Lower leg skin (tissue), 4 donors: Measurements from ENCODE around the gene RASL10B. TPM values are rescaled to one million over a fixed set of nuclear protein-coding genes. Genes with fewer than 3 reads are reported as not detected.
"Not testable (repeated sequence)": the region's sequence is repeated elsewhere in the genome, so short reads cannot be mapped to it uniquely, and the experiment has no call there.

Experiments
- DNase-seq, 2 donors: peaks; one replicate each; pipeline ENCODE4 v3.0.0-alpha.2; 2019; ENCODE audit warnings: low spot score in 2 of 2
- H3K4me3 ChIP-seq: fragments of 200-600 bp; sonication (generic); 2 replicates; pipeline ENCODE4 v1.5.1; 2017; ENCODE audit warnings: mild to moderate bottlenecking, low read depth; ENCODE audit not compliant: poor library complexity, severe bottlenecking
- CTCF ChIP-seq, 3 donors: fragments of 450-650 bp; IDR thresholded peaks; one replicate each; pipeline ENCODE4 v1.5.1; 2016; ENCODE audit warnings: antibody characterized with exemption in 3 of 3, mild to moderate bottlenecking in 3 of 3, moderate library complexity in 2 of 3
- POLR2A ChIP-seq, 2 donors: fragments of 450-650 bp; IDR thresholded peaks; one replicate each; pipeline ENCODE4 v1.6.1; 2016 to 2017; ENCODE audit warnings: antibody characterized with exemption in 2 of 2, mild to moderate bottlenecking in 1 of 2, moderate library complexity in 1 of 2
- WGBS, 2 donors: methylation state at CpG; one replicate each; pipeline ENCODE4 v1.1.5; 2018; 5-methylcytosine and 5-hydroxymethylcytosine counted together
- intact Hi-C: fragments of 100-400 bp; cut with DNase I; formaldehyde crosslinking; loops from one replicate; pipeline ENCODE4 v1.15.0; 2023; ENCODE audit warnings: low total_unique reads
- total RNA-seq, 4 donors: library from RNA; depleted of rRNA; stranded (reverse); fragments of >200 nt; gene quantifications; one replicate each; pipeline ENCODE4 v1.1.0, GENCODE V29; 2016

The RASL10B gene
- total RNA-seq, 4 donors from 2014 or later = 0.66 to 2.4 (median 1.5) TPM

DNA sequence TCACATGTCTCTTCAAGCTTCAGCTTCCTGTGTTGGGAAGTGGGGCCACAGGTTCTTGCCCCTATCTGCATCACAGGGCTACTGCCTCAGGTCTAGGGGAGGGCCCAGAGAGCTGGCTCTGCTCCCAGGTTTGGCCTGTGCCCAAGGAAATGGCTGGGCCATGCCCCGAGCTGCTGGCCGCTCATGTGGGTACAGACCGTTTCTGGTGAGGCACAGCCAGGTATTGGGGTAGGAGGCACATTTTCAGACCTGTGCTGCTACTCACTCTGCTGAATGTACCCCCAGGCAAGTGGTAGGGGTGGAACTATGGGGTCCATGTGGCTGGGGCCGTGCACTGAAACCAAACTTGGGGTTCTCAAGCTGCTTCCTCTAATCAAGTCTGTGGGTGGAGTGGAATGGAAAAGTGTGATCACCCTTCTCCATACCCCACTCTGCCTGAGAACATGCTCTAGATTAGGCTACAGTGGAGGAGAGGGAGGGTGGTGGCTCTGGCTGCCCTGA, 17.0 kb downstream of the RASL10B start:
- no peak for TF ChIP-seq CTCF (IDR thresholded peaks at IDR 0.05)
- no peak for TF ChIP-seq POLR2A (IDR thresholded peaks at IDR 0.05)
- no peak overlapping the region for H3K4me3 ChIP-seq
- intact Hi-C loops = loop anchor here (5.0 kb wide), 1 partner anchor 136 kb away; no protein-coding TSS in a partner anchor
- no peak for DNase-seq
- WGBS, 2 donors = 5 to 16% methylated on average over 3 to 4 of the region's 4 CpGs

DNA sequence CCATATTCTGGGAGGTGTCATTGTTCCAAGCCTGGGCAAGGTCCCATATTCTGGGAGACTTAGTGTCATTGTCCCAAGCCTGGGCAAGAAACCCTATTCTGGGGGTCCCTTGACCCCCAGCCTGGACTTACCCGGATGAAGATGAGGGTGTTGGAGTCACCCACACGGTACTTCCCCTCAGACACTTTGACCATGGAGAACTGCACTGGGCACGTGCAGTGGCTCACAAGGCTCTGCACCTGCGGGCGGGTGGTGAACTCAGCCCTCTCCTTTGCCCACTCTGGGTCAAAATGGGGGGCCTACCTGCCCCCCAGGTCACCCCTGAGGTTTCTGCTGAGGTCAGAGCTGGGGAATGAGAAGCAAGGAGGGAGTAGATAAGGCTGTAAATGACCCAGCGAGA, 17.5 kb downstream of the RASL10B start:
- WGBS, 2 donors = 71 to 86% methylated on average over 5 to 6 of the region's 6 CpGs
- no peak overlapping the region for H3K4me3 ChIP-seq
- intact Hi-C loops = loop anchor here (5.0 kb wide), 1 partner anchor 137 kb away; no protein-coding TSS in a partner anchor
- no peak for DNase-seq
- TF ChIP-seq CTCF (IDR thresholded peaks at IDR 0.05) = no peak
- no peak for TF ChIP-seq POLR2A (IDR thresholded peaks at IDR 0.05)

DNA sequence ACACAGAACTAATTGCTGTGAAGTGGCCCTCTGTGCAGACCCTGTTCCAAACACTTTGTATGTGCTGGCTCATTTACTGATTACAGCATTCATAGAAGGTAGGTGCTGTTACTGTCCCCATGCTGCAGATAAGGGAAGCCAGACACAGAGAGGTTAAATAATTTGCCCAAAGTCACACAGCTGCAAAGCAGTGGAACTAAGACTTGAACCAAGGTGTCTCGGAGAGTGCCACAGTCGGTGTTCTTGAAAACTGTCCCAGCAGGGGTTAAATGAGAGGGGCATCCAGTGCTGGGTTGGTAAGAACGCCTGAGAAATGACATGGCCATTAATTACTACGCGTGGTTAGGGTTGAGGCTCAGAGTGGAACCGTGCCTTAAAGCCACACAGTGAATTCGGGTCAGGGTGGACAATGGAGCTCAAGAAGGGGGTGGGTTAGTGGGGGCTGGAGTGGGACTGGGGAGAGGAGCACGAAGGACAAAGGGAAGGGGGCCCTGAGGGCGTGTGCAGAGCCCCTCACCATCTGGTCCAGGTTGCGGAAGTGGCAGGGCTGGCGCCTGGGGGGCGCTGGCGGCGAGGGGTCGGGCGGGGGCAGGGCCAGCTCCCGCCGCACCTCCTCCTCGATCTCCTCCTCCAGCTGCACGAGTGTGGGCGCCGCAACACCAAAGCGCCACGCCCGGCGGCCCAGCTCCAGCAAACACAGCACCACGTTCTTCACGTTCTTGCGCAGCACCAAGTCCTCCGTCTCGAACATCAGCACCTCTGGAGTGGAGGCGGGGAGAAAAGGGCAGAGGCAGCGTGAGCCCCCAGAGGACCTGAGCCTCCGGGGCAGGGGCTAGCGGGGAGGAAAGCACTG, 18.3 kb downstream of the RASL10B start:
- TF ChIP-seq CTCF (IDR thresholded peaks at IDR 0.05) (no peak), POLR2A (IDR thresholded peaks at IDR 0.05) (no peak)
- H3K4me3 ChIP-seq = no peak overlapping the region
- intact Hi-C loops = loop anchor here (5.0 kb wide), 1 partner anchor 137 kb away; no protein-coding TSS in a partner anchor
- DNase-seq = no peak
- WGBS, 2 donors = 6 to 7% methylated on average over 26 to 30 of the region's 35 CpGs

DNA sequence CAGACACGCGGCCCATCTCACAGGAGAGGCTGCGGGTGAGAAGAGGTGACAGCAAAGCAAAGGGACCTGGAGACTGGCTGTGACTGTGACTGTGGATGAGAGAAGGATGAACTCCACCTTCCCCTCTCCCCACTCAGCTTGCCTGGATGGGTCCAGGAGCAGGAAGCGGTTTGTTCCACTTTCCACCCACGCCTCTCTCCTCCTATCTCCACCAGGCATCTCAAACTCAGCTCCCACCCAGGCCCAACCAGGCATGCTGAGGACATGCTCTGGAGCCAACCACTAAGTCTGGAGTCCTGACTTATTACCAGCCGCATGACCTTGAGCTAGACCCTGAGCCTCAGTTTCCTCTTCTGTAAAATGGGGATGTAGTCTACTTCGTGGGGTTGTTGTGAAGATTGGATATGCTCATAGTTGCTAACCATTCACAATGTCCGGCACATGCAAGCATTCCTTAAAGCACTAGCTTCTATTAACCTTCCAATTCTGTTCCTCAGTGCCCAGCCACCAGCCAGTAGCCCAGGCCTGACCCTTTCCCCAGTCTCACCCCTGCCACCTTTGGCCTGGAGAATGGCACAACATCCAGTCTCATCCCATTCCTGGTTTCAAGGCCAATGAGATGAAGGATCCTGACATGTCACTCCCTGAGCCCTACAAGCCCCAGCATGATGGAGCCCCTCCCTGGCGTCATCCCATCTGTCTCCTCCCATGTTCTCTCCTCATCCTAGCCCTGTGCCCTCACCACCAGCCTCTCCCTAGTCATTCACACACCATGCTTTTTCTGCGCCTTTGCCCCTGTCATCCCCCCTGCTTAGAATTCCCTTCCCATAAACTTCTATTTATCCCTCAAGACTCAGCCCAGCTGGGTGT, 19.3 kb downstream of the RASL10B start:
- intact Hi-C loops = no loop called here
- H3K4me3 ChIP-seq = no peak overlapping the region
- no peak for TF ChIP-seq POLR2A (IDR thresholded peaks at IDR 0.05)
- TF ChIP-seq CTCF (IDR thresholded peaks at IDR 0.05) = no peak
- WGBS, 2 donors = 62 to 72% methylated on average over 10 of the region's 10 CpGs
- DNase-seq = no peak

- WGBS, 2 donors = 72 to 88% methylated on average over 4 of the region's 4 CpGs
- DNase-seq, H3K4me3 ChIP-seq, intact Hi-C loops: not testable (repeated sequence)
Observed at GRCh38 chr17:35751541-35751940, 20.1 kb downstream of the RASL10B start.

DNA sequence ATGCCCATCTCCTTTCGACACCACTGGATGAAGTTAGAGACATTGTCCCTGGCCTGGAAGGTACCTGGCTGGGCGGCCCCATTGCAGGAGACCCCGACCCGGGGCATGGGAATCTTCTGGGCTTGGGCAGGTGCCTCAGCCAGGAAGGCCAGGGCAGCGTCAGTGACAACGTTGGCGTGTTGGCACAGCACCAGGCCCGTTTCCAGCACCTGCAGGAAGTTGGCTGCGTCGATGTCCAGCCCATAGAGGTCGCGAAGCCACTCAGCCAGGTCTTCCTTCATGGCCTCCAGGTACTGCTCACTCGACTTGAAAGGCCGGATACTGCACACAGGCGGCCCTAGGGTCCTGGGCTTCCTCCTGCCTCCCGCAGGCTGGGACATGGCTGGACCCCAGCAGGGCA, 21.0 kb downstream of the RASL10B start:
- 51 to 54% methylated on average over 15 to 16 of the region's 16 CpGs for WGBS, 2 donors
- intact Hi-C loops = no loop called here
- H3K4me3 ChIP-seq = no peak overlapping the region
- TF ChIP-seq POLR2A (IDR thresholded peaks at IDR 0.05) = no peak
- no peak for TF ChIP-seq CTCF (IDR thresholded peaks at IDR 0.05)
- DNase-seq = no peak
